ENCODE results near the gene SLC9B2.

Gene SLC9B2, protein sequence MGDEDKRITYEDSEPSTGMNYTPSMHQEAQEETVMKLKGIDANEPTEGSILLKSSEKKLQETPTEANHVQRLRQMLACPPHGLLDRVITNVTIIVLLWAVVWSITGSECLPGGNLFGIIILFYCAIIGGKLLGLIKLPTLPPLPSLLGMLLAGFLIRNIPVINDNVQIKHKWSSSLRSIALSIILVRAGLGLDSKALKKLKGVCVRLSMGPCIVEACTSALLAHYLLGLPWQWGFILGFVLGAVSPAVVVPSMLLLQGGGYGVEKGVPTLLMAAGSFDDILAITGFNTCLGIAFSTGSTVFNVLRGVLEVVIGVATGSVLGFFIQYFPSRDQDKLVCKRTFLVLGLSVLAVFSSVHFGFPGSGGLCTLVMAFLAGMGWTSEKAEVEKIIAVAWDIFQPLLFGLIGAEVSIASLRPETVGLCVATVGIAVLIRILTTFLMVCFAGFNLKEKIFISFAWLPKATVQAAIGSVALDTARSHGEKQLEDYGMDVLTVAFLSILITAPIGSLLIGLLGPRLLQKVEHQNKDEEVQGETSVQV

DNA sequence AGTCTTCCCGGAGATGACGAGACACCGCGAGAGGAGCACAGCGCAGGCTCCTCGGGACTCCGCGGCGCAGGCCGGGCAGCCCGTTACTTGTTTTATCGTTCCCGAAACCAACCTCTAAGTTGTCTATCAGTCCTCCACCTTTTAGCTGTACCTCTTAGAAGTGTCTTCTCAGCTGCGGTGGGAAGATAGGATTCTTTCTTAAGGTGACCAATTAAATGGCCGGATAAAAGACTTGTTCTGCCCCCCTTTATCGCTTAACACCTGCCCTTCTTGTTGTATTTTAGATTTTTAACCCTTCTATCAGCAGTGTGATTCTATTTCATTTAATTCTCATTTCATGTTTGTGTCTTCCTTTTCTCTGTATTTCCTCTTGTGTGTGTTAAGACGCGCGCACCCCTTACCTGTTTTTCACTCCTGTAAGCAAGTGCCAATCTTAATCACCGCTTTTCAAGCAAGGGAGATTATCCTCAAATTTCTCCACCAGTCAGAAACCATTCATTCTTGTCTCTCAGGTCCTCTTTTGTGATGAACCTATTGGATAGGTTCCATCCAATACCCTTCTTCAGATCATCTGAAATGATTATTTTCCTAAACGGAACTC lies at the start of gene SLC9B2:
Gene SLC9B2, minus strand, starts transcription at position 15 of the 601 bp plus-strand sequence. CDS start 9,211 bp downstream, outside the sequence.
- DNase-seq (ENCODE audit: low spot score): no peak

DNA sequence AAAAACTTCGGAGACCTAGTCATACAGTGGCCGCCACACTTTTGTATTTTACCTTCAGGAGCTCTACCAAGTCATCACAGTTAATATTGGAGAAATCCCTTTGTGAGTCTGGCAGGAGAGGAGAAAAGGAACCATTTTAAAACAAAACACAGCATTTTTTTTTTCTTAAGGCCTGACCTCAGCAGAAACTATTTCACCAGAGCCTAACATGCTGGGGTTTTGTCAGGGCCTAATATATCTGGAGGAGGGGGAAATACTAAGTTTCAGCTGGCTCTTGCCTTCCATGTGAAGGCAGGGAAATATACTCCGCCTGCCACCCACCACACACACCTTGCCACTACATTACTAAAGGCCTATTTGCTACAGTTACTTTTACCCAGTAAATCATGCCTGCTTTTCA lies 49.6 kb upstream of the SLC9B2 start:
- DNase-seq (ENCODE audit: low spot score): no peak

DNA sequence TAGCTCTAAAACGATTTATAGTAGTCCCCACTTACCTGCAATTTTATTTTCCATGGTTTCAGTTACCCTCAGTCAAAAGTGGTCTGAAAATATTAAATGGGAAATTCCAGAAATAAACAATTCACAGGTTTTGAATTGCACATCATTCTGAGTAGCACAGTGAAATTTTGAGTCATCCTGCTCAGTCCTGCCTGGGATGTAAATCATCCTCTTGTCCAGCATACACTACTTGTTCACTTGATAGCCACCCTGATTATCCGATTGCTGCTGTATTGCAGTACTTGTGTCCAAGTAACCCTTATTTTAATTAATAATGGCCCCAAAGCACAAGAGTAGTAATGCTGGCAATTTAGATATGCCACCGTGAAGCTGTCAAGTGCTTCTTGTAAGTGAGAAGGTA lies 46.6 kb upstream of the SLC9B2 start:
- no peak for DNase-seq (ENCODE audit: low spot score)

DNA sequence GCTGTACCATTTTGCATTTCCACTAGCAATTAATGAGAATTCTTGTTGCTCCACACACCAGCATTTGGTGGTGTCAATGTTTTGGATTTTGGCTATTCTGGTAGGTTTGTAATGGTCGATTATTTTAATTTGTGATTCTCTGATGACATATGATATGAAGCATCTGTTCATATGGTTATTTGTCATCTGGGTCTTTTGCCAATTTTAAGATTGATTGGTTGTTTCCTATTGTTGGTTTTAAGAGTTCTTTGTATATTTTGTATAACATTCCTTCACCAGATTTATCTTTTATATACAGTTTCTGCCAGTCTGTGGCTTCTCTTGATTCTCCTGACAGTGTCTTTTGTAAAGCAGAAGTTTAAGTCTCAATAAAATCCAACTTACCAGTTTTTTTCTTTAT lies 41.6 kb upstream of the SLC9B2 start:
- DNase-seq (ENCODE audit: low spot score): no peak

DNA sequence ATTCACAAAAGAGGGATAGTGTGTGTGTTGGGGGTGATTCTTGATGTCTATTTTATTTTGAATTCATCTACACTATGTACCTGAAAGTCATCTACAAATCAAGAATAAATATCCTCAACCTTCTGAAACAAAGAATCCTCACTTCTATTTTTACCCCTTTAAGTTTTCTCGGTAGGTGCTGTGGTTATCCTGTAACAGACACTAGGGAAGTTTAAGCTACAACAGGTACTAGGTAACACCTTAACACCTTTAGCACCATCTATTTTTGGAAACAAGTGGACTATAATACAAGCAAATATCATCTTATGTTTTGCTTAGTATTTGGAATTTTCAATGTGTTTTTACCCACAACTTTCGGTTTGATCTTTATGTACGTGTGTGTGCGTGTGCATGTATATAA lies 35.0 kb upstream of the SLC9B2 start:
- no peak for DNase-seq (ENCODE audit: low spot score)

DNA sequence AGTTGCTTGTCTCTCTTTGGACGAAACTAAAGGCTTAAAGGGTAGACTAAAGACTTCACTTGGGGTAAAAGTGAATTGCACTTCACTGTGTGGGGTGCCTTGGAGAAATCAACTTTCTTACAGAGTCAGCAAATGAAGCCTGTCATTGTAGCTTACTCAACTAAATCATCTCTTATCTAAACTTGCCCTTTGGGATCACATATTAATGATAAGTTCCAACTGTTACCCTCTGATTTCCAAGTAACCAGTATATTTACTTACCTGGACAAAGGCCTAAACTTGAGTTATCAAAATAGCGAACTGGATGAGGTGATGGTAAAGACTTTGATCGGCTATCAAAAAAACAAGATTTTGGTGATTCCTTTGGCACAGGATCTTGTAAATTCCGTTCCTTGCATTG lies 32.0 kb upstream of the SLC9B2 start:
- no peak for DNase-seq (ENCODE audit: low spot score)

DNA sequence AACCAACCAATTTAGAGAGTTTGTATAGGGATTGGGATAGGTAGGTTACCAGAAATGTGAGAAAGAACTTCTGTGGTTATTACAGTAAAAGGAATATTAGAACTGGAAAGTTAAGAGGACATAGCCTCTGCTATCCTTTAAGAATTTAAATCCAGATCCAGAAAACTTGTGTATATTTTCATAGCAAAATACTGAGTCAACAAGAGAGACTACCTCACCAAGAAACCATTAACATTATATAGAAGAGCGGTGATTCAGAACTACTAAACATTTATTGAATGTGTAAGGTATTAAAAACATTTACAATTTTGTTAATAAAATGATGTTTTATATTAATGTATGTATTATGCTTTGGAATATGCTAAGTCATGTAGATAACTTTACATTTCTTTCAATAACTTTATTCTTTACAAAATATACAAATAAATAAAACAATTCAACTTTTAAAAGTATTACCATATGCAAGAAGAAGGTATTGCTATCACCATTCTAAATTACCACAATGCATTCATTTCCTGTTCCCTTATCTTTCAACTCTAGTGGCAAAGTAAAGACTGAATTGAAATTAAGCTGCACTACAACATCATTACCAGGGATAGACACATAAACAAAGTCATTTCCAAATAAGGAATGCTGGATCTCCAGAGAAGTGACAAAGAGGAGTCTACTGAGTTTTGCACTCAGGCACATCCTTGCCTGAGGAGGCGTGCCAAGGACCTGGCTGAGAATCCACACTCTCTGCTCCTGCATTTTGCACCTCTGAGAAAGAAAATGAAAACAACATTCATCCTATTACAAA lies 29.2 kb upstream of the SLC9B2 start:
- no peak for DNase-seq (ENCODE audit: low spot score)

DNA sequence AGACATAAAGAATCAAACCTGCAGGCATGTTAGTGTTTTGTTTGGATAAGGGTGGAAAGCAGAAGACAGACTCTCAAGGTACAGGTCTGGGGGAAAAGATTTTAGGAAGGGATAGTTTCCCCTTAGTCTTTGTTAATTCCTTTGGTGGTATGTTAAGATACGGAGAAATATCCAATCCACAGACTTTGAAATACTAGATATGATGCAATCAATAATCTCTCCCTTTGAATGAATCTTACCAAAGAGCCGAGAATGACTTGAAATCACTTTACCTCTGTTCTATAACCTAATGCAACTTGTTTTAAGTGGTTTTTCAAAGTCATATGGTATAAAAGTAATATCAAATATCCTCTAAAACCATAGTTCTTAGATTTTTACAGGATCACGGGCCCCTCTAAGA lies 28.3 kb upstream of the SLC9B2 start:
- no peak for DNase-seq (ENCODE audit: low spot score)

DNA sequence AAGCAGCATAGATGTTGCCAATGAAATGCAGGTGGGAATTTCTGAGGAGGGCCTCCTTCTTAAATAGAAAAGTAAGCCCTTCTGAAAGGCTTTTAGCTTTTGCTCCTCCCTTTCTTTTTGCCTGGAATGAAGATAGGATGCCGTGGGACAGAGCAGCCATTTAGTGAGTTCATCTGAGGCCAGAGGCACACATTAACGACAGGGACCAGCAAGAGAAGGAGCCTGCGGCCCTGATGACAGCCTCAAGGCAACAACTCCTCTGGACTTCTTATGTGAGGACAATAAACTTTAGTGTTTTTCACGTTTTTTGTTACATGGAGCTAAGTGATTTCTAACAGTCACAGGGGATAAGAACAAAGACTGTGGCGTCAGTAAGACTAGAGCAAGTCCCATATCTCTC lies 24.1 kb upstream of the SLC9B2 start:
- no peak for DNase-seq (ENCODE audit: low spot score)

DNA sequence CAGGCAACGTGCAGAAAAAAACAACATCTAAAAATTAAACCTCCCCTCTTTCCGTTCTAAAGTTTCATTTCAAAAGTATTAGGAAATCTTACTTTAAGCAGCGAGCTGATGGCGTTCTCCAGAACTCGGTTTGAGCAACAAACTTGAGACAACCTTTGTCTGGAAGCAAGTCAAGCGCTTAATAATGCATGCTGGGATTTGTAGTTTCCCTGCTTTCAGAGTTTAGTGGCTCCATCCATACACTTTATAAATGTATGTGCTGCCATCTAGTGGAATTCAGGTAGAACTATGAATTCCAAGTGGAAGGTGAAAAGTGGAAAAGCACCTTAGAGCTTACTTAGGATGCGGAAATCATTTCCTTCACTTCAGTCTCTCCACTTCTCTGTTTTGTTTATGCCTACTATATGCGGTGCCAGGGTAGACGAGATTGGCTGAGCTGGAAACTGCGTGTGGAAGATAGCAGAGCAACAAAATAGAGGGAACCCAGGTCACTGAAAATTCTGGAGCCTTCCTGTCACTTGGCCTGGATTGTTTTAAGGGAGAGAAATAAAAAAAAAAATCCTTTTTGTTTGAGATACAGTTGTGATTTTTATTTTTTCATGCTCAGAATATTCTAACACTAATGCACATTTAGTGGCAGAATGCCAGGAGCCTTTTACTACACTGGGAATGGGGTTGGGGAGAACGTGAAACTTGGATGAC lies 23.3 kb upstream of the SLC9B2 start, which contains the start of gene BDH2:
Gene BDH2, minus strand, starts transcription at position 144 of the 702 bp plus-strand sequence. CDS start 3,580 bp downstream, outside the sequence.
- DNase-seq (ENCODE audit: low spot score): peak; percentile 91

DNA sequence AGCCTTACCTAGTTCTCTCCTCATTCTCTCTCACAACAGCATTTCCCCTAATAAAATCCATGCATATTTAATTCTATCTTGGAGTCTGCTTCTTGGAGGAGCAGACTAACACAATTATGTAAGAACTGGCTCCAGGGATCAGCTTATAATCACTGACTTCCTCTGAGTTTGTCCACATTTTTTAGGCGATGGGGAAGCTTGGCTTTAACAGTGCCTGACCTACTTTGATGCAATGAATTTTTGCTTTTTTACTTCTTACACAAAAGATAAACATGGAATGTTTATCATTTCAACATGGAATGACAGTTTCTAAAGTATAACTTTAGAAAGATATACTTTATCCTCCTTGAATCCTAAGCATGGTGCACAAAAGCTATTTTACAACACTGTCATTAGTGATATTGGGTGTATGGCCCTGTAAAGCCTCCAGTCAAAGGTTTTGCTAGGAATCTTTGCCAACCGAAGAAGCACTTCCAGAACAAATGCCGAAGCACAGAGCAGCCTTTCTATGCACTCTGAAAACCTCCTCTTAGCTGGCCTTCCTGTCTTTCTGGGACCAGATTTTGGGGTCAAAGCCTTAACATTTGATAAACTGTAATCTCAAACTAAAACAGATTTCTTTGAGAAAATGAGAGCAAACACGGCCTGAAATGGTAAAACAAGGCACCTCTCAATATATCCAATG lies 22.3 kb upstream of the SLC9B2 start:
- peak; percentile 49 for DNase-seq (ENCODE audit: low spot score)

DNA sequence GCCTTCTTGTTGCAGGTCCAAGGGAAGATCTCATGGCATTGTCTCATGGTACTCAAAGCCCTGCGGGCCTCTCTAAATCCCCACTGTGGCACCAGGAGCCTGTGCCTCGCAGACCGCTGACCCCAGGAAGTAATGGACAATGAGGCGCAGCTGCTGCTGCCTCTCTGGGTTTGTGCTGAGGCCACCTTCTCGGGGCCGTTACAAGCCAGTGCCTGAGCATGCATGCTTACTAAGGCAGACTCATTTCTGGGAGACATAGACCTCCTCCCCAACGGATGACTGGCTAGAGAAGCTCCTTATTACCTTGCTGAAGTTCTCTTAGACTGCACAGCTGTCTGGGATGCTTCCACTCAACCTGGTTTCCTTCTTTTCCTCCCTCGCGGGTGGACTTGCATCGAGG lies 21.8 kb upstream of the SLC9B2 start:
- DNase-seq (ENCODE audit: low spot score): peak; percentile 30

DNA sequence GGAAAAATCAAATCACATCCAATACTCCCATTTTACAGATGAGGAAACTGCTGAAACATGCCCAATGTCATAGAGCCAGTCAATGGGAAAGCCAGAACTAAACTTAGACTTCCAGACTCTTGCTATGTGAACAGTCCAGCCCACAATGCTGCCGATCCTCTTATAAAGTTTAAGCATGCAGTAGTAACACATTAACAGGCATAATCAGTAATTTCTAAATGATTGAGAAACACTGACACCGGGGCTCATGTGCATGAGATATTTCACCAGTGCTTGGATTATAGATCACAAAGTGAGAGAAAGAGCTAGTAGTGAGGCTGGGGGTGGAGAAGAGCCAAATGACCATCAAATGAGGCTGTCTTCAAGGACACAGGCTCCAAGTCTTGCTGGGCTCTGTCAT lies 20.6 kb upstream of the SLC9B2 start:
- DNase-seq (ENCODE audit: low spot score): no peak

DNA sequence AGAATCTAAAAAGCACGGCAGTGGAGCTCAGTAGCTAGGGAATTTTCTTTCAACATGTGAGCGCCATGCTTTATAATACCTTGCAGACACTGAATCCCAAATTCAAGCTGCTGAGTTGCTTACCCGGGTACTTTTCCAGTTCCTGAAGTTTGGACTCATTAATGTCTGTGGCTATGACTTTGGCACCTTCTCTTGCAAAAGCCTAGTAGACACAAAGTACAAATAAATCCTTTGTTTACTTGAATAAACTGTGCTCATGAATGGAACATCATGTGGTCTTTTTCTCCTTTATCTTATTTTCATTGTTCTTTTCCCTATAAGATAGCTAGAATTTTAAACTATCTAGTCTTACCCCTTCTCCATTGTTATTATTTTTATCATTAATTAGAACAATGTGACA lies 18.5 kb upstream of the SLC9B2 start:
- DNase-seq (ENCODE audit: low spot score): peak; percentile 77

DNA sequence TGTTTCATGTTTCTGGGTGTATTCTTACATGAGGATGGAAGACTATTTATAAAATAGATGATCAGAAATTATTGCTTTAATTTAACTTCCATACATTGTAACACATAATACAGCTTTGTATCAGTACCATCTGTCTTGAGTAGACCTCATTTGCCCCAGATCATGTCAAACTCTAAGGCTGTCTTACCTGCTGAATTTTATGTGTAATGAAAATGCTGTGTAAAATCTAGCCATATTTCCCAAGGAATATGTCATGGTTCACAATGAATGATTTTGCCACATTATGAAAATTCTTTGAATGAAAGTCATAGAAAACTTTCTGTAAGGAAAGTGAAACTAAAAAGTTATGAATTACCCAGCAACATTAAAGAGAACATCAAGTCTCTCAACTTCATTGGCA lies 15.7 kb upstream of the SLC9B2 start:
- no peak for DNase-seq (ENCODE audit: low spot score)

DNA sequence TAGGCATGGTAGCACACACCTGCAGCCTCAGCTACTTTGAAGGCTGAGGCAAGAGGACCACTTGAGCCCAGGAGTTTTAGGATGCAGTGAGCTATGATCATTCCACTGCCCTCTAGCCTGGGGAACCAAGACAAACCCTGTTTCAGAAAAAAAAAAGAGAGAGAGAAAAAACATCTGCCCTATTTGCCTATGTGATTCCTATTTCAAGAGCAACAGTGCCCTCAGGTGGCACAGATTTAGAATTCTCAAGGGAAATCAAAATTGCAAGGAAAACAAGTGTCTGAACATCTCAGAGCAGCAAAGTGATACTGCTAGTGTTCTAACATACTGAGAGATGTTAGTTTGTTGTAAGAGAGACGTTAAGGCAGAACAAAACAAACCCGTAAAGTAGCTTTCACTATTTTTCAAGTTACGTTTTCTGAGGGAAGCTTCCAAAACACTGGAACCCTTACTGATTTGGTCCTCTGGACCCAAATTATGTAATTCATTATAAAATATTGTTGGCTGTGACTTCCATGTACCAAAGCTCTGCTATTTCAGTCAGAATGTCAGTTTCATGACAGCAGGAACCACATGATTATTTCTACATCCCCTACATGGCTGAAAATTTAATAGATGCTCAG lies 15.2 kb upstream of the SLC9B2 start:
- peak; percentile 86 for DNase-seq (ENCODE audit: low spot score)

DNA sequence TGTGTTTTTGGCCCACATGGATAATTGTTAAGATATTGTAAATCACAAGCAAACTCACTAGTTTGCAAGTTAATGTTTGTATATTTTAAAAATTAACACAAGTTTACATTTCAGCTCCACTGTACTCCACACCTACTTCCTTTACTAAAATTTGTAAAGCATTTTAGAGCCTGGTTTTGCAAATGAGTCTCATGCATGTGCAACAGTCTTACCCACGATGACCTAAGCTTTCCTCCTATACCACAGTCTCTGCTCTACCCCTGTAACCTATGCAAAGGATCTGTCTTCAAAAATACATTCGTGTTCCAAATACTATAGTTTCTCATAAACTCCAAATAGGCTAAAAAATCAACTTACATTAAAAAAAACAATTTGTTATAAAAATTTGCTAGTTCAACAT lies 12.9 kb upstream of the SLC9B2 start:
- no peak for DNase-seq (ENCODE audit: low spot score)

DNA sequence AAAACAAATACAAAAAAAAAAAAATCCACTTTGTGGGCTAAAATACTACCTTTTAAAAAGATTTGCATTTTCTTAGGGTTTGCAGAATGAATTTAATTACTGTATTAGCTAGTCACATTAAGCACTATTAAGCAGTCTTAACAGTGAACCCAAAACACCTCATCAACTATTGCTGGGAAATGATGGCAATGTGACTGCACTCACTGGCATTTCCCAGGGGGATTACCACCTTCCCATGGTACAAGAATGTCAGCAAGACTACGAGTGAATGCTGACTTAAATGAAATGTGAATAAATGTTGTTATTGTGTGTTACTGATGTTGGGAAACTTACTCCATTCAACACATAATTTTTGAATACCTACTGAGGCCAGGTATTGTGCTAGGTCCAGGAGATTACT lies 10.0 kb upstream of the SLC9B2 start:
- DNase-seq (ENCODE audit: low spot score): no peak

DNA sequence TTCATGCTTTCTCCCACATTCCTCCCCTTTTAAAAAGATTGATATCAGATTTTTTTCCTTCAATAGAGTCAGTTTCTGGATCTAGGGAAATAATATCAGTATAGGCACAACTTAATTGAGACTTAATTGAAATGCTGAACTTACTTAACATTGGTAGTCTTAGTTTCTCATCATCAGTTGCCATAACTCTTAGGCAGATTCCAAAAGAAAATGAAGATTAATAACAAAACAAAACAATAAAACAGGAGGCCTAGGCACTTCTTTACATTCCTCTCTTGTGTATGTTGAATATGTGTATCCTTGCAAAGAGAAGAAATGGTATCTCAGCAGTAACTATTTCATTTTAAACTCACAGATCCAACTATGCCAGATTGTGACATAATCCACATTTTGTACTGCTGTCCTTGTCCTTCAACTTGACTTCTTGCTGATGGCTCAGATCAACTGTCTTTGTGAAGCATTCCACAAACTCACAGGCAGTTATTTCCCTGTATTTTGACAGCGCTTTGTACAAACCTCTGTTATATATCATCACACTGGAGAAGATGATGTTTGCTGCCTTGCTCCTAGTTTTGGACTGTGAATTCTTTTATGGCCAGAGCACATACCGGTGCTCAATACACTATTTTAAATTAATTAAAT lies 9.1 kb upstream of the SLC9B2 start:
- DNase-seq (ENCODE audit: low spot score): no peak

DNA sequence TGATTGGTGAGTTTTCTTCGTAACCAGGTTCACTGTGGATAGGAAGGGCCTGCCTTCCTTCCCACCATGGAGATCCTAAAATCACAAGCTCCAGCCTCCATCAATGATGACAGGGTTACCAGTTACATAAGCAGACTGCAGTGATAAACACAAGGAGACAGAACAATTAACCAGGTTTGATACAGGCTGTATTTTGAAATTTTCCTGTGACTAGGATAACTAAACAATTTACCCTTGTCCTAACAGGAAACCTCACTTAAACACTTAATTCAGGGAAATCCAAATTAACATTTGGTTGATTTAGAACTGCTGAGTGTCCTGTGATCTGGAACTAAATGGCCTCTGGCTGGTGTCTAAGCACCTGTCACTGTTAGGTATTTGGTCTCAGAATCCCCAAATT lies 3.1 kb upstream of the SLC9B2 start:
- no peak for DNase-seq (ENCODE audit: low spot score)

Measured in globus pallidus (tissue), 1 donor.